Activated CD8-positive, alpha-beta memory T cell treated with anti-CD3 and anti-CD28 coated beads, Interleukin-2, amount 50 U/mL, for 1 hour (primary cell): ENCODE results near the gene ACTR2.
"Not testable (repeated sequence)": the region's sequence is repeated elsewhere in the genome, so short reads cannot be mapped to it uniquely, and the experiment has no call there.

Source experiments
- DNase-seq: peaks from one replicate; pipeline ENCODE4 v3.0.0-alpha.2; 2020; ENCODE audit errors: extremely low read depth

ACTR2 gene

GRCh38 chr2:65228263-65228750 is 676 bp downstream of the ACTR2 start:
- no peak for DNase-seq

- no peak for DNase-seq
Observed at GRCh38 chr2:65231121-65231520, 3.5 kb downstream of the ACTR2 start.

GRCh38 chr2:65231892-65232477 is 4.4 kb downstream of the ACTR2 start:
- no peak for DNase-seq

- DNase-seq, result no peak
Observed at GRCh38 chr2:65232636-65233035, 5.0 kb downstream of the ACTR2 start.

GRCh38 chr2:65240657-65241056 is 13.0 kb downstream of the ACTR2 start:
- DNase-seq, result no peak

GRCh38 chr2:65244452-65244851 is 16.8 kb downstream of the ACTR2 start:
- not testable (repeated sequence) for DNase-seq

GRCh38 chr2:65252640-65253039 is 25.0 kb downstream of the ACTR2 start:
- DNase-seq, result no peak

- no peak for DNase-seq
Observed at GRCh38 chr2:65255356-65255755, 27.7 kb downstream of the ACTR2 start.

- no peak for DNase-seq
Observed at GRCh38 chr2:65256054-65256453, 28.4 kb downstream of the ACTR2 start.

GRCh38 chr2:65257866-65258265 is 30.2 kb downstream of the ACTR2 start:
- DNase-seq, result not testable (repeated sequence)

- no peak for DNase-seq
Observed at GRCh38 chr2:65261676-65262075, 34.0 kb downstream of the ACTR2 start.

- no peak for DNase-seq
Observed at GRCh38 chr2:65263262-65263661, 35.6 kb downstream of the ACTR2 start.

GRCh38 chr2:65263986-65264385 is 36.4 kb downstream of the ACTR2 start:
- no peak for DNase-seq

- DNase-seq, result no peak
Observed at GRCh38 chr2:65264821-65265670, 37.4 kb downstream of the ACTR2 start.

- no peak for DNase-seq
Observed at GRCh38 chr2:65265671-65266045, 38.0 kb downstream of the ACTR2 start.

GRCh38 chr2:65267008-65267407 is 39.4 kb downstream of the ACTR2 start:
- DNase-seq, result no peak

- DNase-seq, result no peak
Observed at GRCh38 chr2:65268957-65269356, 41.3 kb downstream of the ACTR2 start.

- DNase-seq, result no peak
Observed at GRCh38 chr2:65273344-65273743, 45.7 kb downstream of the ACTR2 start.

GRCh38 chr2:65275141-65275915 is 47.7 kb downstream of the ACTR2 start:
- no peak for DNase-seq

- no peak for DNase-seq
Observed at GRCh38 chr2:65276609-65277008, 49.0 kb downstream of the ACTR2 start.

GRCh38 chr2:65277118-65277517 is 49.5 kb downstream of the ACTR2 start:
- DNase-seq, result no peak

- no peak for DNase-seq
Observed at GRCh38 chr2:65277791-65278483, 50.3 kb downstream of the ACTR2 start.
